WTC11 (cell line): ENCODE results near the gene ADAM8.

ENCODE experiments used
- ATF3 ChIP-seq: sonication (generic); formaldehyde crosslinking; conservative IDR thresholded peaks from 2 replicates; pipeline ENCODE4 v1.8.1; 2022; ENCODE audit warnings: mild to moderate bottlenecking, missing genetic modification reagents
- CBFB ChIP-seq: sonication (generic); formaldehyde crosslinking; IDR thresholded peaks from 2 replicates; pipeline ENCODE4 v1.8.1; 2022; ENCODE audit warnings: mild to moderate bottlenecking, low read depth, missing genetic modification reagents
- CTCF ChIP-seq: fragments of 200-600 bp; IDR thresholded peaks from 2 replicates; pipeline ENCODE4 v1.8.0; 2022; ENCODE audit warnings: antibody characterized with exemption
- E2F4 ChIP-seq: sonication (generic); formaldehyde crosslinking; IDR thresholded peaks from 2 replicates; pipeline ENCODE4 v1.8.1; 2022; ENCODE audit warnings: low read depth, mild to moderate bottlenecking, moderate library complexity, missing genetic modification reagents, borderline replicate concordance
- ELF4 ChIP-seq: sonication (generic); formaldehyde crosslinking; IDR thresholded peaks from 2 replicates; pipeline ENCODE4 v1.8.1; 2022; ENCODE audit warnings: low read depth, mild to moderate bottlenecking, moderate library complexity, missing genetic modification reagents
- FOXJ3 ChIP-seq: sonication (generic); formaldehyde crosslinking; IDR thresholded peaks from 2 replicates; pipeline ENCODE4 v1.9.0; 2021; ENCODE audit warnings: missing genetic modification reagents, mild to moderate bottlenecking, borderline replicate concordance
- JUN ChIP-seq: sonication (generic); formaldehyde crosslinking; IDR thresholded peaks from 2 replicates; pipeline ENCODE4 v1.8.0; 2023; ENCODE audit warnings: mild to moderate bottlenecking, missing genetic modification reagents
- ZBTB21 ChIP-seq: sonication (generic); formaldehyde crosslinking; IDR thresholded peaks from 2 replicates; pipeline ENCODE4 v1.8.1; 2023; ENCODE audit warnings: mild to moderate bottlenecking, missing genetic modification reagents, borderline replicate concordance

GRCh38 chr10:133255323-133255722 is 21.3 kb downstream of the ADAM8 start:
- TF ChIP-seq CTCF, result no peak
- no peak for TF ChIP-seq FOXJ3 (CRISPR knock-in tag)
- TF ChIP-seq E2F4 (CRISPR knock-in tag), result no peak
- no peak for TF ChIP-seq ELF4 (CRISPR knock-in tag)
- no peak for TF ChIP-seq CBFB (CRISPR knock-in tag)
- no peak for TF ChIP-seq JUN (CRISPR knock-in tag)
- no peak for TF ChIP-seq ATF3
- TF ChIP-seq ZBTB21 (CRISPR knock-in tag), result no peak
